Progenitor cell of endocrine pancreas (in vitro differentiated cells): ENCODE measurements around the gene PLD1. TPM values are rescaled to one million over a fixed set of nuclear protein-coding genes. Genes with fewer than 3 reads are reported as not detected.

ENCODE experiments used
- DNase-seq: peaks from one replicate; pipeline ENCODE4 v3.0.0; 2021; ENCODE audit warnings: low spot score; ENCODE audit not compliant: unreplicated experiment
- H3K27ac Mint-ChIP-seq: 2 replicates; pipeline ENCODE4 v1.8.0; 2021; ENCODE audit warnings: mild to moderate bottlenecking, moderate library complexity, mixed read lengths
- H3K27me3 Mint-ChIP-seq: 2 replicates; pipeline ENCODE4 v1.8.0; 2021; ENCODE audit warnings: mixed read lengths
- H3K36me3 Mint-ChIP-seq: 2 replicates; pipeline ENCODE4 v1.8.0; 2022; ENCODE audit warnings: mixed read lengths; ENCODE audit not compliant: insufficient read depth
- H3K4me1 Mint-ChIP-seq: 2 replicates; pipeline ENCODE4 v1.8.0; 2021; ENCODE audit warnings: low read depth, mixed read lengths
- H3K4me3 Mint-ChIP-seq: 2 replicates; pipeline ENCODE4 v1.8.0; 2021; ENCODE audit warnings: low read depth, mild to moderate bottlenecking, moderate library complexity, mixed read lengths
- H3K9me3 Mint-ChIP-seq: 2 replicates; pipeline ENCODE4 v1.8.0; 2021; ENCODE audit warnings: low read depth, mixed read lengths
- CTCF ChIP-seq: fragments of 200-600 bp; sonication (generic); IDR thresholded peaks from one replicate; pipeline ENCODE4 v1.5.0; 2021; ENCODE audit warnings: antibody characterized with exemption, mild to moderate bottlenecking; ENCODE audit not compliant: unreplicated experiment
- total RNA-seq: library from RNA; stranded (reverse); gene quantifications from 2 replicates; pipeline ENCODE4 v1.2.1, GENCODE V29; 2021

Gene PLD1
- total RNA-seq, 1 donor from 2014 or later = 143 TPM

DNA sequence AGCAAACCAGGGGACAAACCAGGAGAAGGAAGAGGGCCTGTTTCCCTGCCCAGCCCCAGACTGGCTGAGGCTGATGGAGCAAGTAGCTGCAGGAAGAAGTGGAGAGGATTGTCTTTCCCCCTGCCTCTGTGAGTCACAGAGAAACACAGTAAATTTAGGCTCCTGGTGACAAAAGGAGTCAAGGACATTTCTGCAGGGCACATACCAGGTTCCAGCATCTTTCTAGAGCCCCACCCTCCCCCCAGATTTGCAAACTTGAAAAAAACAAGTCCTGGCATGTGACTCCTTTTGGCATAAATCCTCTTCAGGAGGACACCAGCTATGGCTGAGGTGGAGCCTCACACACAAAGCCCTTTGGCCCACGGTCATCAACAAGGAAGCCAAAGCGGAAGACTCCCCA is 17.8 kb downstream of the PLD1 start:
- no peak for DNase-seq
- Mint-ChIP-seq H3K36me3 (peaks cover 8% of the 10 kb centered on the region), H3K9me3 (no peaks in the 10 kb centered on the region)

GRCh38 chr3:171791692-171792076 is 18.6 kb downstream of the PLD1 start:
- no peak overlapping the region for H3K27ac Mint-ChIP-seq

More for the DNA sequence above, 17.8 kb downstream of the PLD1 start:
- no peaks in the 10 kb centered on the region for H3K27me3 Mint-ChIP-seq
- no peak overlapping the region for H3K27ac Mint-ChIP-seq
- TF ChIP-seq CTCF = no peak
- no peak overlapping the region for H3K4me3 Mint-ChIP-seq
- peaks cover 27% of the 10 kb centered on the region for H3K4me1 Mint-ChIP-seq

DNA sequence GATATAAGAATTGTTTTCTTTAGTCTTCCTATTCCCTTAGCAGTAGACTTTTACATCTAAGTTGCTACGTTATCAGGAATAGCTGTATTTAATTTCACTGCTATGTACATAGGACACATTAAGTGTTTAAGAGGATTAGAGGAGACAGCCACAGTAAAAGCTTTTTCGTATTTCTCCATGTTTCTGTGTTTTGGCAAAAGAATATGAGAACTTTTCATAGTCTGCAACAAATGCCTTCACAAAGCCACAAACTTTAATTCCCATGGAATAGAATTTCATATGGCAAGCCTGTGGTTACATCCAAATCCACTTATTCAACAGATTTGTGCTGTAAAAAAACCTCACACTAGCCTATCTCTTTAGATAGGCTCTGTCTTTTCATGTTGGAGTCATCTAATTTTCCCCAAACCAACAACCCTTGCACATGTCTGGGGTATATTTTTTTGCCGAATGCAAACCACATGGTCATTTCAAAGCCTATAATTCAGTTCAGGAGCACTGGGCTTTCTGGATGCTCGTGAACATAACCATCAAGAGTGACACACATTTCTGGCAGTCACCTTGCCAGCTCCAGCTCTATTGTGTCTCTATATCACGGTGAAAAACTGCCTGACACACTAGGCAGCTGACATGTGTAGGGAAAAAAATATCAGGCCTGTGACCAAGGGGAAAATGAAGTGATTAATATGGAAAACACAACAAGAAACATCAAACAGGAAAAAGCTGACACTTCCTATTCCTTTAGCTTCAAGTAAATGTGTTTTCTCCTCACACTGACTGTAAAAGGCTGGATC is 19.2 kb downstream of the PLD1 start:
- H3K27me3 Mint-ChIP-seq = no peaks in the 10 kb centered on the region
- peaks cover 27% of the 10 kb centered on the region for H3K4me1 Mint-ChIP-seq
- H3K9me3 Mint-ChIP-seq = peaks cover 8% of the 10 kb centered on the region
- H3K36me3 Mint-ChIP-seq = peaks cover 19% of the 10 kb centered on the region
- no peak for TF ChIP-seq CTCF
- no peak overlapping the region for H3K4me3 Mint-ChIP-seq
- no peak overlapping the region for H3K27ac Mint-ChIP-seq
- no peak for DNase-seq

More at GRCh38 chr3:171791692-171792076, 18.6 kb downstream of the PLD1 start:
- no peaks in the 10 kb centered on the region for H3K27me3 Mint-ChIP-seq
- H3K4me1 Mint-ChIP-seq = peaks cover 27% of the 10 kb centered on the region
- H3K4me3 Mint-ChIP-seq = no peak overlapping the region
- peaks cover 17% of the 10 kb centered on the region for H3K36me3 Mint-ChIP-seq
- DNase-seq = no peak
- H3K9me3 Mint-ChIP-seq = peaks cover 7% of the 10 kb centered on the region
- no peak for TF ChIP-seq CTCF

- H3K27me3 Mint-ChIP-seq = no peaks in the 10 kb centered on the region
- no peak for DNase-seq
- no peak for TF ChIP-seq CTCF
- H3K4me3 Mint-ChIP-seq = no peak overlapping the region
- peaks cover 27% of the 10 kb centered on the region for H3K4me1 Mint-ChIP-seq
- peak overlapping the region; percentile 31 for H3K27ac Mint-ChIP-seq
- H3K36me3 Mint-ChIP-seq = peaks cover 19% of the 10 kb centered on the region
- peaks cover 8% of the 10 kb centered on the region for H3K9me3 Mint-ChIP-seq
Measured at GRCh38 chr3:171790574-171790897, 19.7 kb downstream of the PLD1 start.

DNA sequence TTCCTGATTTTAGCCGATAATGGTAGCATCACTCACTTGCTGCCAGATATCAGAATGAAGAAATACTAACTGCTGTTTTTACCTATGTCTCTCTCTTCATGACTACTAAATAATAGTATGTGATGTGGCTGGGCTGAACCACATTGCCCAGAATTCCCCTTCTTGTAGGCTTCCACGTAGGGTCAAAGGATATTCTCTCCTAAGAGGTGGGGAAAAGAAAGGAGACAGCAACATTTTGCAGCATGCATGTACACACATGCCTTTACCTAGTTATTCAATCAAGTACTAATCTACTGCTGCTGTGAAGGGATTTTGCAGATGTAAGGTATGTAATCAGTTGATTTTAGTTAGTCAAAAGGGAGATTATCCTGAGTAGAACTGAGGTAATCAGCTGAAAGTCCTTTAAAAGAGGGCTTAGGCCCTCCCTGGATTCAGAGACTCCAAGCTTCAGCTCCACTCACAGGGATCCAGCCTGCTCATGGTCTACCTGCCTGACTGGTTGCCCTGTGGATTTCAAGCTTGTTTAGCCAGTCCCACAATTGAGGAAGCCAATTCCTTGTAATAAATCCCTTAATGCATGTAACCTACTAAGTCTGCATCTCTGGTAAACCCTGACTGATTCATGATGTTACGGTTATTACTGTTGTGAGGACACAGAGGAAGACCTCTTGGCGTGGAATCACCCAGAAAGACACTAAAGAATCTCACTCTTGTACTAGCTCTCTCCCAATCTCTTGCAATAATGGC is 20.4 kb downstream of the PLD1 start:
- Mint-ChIP-seq H3K9me3 (peaks cover 8% of the 10 kb centered on the region), H3K36me3 (peaks cover 19% of the 10 kb centered on the region), H3K27ac (peak overlapping the region; percentile 31), H3K4me3 (no peak overlapping the region), H3K27me3 (no peaks in the 10 kb centered on the region), H3K4me1 (peaks cover 27% of the 10 kb centered on the region)
- TF ChIP-seq CTCF = no peak
- no peak for DNase-seq
